AG08396 (cell line): ENCODE data around the gene MBD2.

ENCODE experiments used
- DNase-seq: peaks from one replicate; pipeline ENCODE4 v3.0.0; 2012; ENCODE audit warnings: low spot score, mixed read lengths

MBD2 gene

DNA sequence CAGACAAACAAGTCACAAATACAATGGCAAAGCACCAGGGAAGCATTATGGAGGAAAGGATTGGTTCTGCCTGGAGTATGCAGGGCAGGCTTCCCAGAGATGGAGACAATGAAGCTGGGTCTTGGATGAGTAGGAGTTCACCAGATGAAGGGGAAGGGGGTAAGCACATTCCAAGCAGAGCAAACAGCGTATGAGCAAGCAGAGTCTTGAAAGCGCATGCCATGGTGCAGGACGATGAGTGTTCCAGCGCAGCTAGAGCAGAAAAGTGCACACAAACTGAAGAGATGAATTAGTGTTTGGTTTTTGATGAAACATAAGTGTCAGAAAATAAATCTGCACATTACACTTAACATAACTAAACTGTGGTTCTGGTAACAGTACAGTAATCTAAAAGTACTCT is 21.6 kb downstream of the MBD2 start:
- no peak for DNase-seq

DNA sequence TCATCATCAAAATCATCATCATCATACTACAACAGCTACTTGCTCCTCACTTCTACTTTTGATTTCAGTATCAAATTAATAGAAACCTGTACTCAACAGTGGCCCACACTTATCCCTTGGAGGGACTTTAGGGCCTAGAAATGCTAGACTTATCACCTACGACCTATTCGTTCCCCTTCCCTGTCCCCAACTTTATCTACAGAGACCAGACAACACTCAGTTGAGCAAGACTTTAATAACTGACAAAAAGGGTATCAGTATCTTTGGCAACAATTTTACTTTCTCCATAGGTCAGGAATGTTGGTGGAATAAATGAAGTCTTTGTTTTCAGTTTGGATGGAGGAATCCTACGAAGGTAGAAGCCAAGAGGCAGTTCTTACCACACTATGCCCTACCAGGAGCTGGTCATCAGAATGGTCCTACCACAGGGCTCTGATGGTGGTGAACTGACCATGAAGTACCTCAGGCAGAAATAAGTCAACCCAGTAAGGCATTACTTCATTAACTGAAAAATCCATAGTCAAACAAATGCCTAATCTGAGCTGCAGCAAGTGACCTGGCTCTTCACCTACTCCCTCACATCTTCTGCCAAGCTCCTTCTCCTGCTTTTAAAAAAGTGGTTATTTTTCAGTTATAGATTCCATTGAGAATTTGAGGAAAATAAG is 26.6 kb downstream of the MBD2 start:
- no peak for DNase-seq

DNA sequence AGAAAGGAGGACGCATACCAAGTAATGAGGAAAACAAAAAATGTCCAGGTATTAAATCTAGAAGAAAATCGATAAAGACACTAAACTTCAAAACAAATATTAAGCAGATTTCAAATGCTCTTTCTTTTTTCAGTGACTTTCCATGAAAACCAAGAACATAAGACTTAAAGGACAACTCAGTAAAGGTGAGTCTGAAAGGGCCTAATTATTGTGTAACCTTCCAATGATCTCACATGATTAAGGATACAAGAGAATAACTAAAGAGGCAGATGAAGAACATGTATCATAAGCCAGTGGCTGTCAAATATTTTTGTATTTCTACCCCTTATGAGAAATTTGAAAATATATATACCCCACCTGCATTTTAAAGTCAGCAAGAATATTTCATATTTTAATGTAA is 30.7 kb downstream of the MBD2 start:
- no peak for DNase-seq

GRCh38 chr18:54192900-54193299 is 31.6 kb downstream of the MBD2 start:
- DNase-seq = no peak

- DNase-seq = no peak
These were observed 32.1 kb downstream of the MBD2 start for GRCh38 chr18:54192415-54192814.

- no peak for DNase-seq
These were observed 33.1 kb downstream of the MBD2 start for GRCh38 chr18:54191352-54191751.

DNA sequence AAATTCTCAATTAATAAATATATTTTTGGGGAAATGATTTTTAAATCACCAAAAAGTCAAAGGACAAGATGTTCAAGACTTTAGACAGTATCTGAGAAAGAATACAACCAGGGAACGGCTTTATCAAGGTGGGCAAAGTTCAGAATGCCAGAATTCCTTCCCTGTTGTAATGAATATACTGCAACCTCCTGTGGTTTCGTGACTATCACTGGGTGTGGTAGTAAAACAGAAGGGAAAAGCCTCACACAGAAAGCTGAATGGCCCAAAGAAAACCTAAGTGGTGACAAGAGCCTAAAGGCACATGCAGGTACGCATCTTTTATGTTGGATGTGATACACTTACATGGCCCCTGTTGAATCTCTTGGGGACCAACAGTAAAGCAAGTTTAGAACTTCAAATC is 37.1 kb downstream of the MBD2 start:
- DNase-seq = no peak

DNA sequence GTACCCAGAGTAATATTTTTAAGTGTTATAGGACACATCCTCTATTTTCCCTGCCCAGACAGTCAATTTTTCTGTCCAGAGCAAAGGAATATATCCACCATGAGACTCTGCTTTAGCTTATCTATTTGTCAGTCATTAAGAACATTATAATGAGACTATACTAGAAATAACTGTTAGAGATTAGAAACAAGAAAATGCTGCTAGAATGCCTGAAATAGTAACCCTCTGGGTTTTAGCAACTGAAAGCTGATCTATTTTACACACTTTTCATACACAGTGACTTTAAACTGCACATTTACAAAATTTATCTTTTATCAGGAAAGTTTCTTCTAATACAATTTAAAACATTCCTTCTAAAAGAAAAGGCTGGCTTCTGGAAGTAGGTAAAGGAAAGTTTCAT is 39.6 kb downstream of the MBD2 start:
- DNase-seq = no peak

DNA sequence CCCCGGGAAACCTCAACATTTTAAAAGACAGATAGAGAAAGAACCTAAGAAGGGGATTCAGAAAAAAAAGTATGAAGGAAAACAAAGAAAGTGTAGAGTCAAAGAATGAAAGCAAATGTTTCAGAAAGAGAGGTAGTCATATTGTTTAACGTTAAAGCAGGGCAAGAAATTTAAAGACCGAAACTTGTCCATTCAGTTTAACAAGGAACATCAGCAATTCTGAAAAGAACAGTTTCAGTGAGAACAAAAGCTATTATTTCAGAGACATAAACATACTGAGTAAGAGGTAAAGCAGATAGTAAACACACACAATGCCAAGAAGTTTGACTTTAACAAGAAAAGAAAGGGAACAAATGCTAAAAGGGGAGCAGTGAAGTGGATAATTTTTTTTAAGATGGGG is 41.1 kb downstream of the MBD2 start:
- DNase-seq = no peak

GRCh38 chr18:54181856-54182602 is 42.4 kb downstream of the MBD2 start:
- DNase-seq = no peak

DNA sequence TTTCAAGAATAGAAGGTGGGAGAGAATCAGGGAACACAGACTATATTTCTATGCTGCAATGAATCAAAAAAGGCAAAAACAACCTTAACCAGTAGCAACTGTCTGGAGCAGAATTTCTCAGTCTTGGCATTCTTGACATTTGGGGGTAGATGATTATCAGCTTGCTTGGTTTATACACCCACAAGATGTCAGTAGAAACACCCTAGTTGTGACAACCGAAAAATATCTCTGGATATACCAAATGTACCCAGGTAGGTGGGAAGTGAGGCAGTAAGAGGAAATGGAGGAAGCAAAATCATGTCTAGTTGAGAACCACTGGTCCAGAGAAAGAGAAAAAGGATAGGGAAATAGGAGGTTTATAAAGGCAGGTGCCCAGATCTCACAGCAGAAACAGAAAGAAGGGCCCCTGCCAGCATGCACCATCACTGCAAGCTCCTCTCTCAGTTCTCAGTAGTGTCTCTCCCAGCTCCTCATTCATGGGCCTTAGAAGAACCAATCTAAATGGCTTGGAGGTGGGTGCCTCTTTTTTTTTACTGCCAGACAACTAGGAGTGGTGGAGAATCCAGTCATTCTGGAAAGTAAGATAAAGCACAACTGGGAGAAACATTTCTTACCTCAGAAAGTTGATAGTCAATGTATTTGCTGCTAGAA is 50.4 kb downstream of the MBD2 start:
- DNase-seq = no peak

DNA sequence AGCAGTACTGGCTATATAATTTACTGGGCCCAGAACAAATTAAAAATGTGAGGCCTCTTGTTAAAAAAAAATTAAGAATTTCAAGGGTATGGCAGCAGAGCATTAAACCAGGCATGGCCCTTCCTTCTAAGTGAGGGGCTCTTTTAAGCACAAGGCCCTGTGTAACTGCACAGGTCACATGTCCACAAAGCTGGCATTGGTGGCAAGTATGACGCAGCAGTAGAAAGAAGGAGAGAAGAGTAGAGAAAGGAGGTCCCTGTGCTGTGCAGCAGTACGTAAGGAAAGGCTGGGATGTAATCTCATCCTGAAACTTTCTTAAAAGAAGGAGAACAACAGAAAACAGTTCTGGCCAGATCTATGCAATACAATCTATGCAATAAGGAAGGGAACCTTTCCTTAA is 51.2 kb downstream of the MBD2 start:
- no peak for DNase-seq

GRCh38 chr18:54169431-54170403 is 54.8 kb downstream of the MBD2 start:
- DNase-seq = no peak

DNA sequence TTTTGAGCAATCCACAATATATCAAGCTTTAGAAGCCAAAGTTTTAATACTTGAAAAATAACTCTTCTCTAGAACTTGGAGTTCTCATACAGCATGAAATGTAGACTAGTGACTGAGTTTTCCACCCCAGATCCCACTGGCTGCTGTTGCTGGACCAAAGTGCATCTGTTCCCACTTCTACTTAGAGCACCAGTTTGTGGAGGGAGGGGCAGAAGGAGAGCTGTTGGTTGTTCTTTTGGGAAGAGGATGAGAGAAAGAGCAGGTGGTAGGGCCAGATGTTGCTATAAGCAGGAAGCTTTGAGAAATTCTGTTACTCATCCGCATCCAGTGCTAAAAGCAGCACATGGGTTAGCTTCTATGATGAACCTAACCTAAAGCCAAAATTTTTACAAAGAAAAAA is 59.0 kb downstream of the MBD2 start:
- no peak for DNase-seq

DNA sequence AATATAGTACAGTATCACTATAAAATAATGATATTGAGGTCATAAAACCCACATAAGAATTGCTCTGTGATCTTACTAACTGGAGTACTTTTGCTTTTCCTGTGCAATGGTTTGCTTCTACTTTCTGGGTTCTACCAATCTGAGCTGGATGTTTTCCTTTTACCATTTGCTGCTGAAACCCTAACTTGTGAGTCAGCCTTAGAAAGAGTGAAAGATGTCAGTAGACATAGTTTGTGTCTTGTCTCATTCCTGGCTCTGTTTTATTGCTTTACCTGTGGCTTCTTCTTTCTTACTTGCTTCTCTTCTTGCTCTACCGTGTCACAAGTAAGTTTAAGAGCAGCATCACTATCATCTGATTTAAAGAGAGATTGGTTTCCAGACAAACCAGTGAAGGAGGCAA is 61.0 kb downstream of the MBD2 start:
- no peak for DNase-seq

- DNase-seq = peak; percentile 40
These were observed 62.0 kb downstream of the MBD2 start for GRCh38 chr18:54162431-54162830.

DNA sequence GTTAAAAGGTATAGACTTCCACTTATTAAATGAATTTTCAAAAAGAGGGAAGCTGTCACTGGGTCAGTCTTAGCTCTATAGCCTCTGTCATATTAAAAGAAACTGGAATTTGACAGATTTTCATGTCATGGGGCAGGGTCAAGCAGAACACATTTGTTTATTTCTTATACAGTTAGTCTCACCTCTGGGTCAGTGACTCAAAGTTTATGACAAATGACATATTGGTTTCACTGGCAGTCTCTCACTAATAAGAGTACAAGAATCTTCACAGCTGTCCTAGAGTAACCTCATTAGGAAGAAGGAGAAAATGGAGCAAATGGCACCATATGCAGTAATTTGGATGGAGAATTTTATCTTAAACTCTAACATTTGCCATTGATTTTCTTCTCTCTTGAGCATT is 63.2 kb downstream of the MBD2 start:
- DNase-seq = no peak

DNA sequence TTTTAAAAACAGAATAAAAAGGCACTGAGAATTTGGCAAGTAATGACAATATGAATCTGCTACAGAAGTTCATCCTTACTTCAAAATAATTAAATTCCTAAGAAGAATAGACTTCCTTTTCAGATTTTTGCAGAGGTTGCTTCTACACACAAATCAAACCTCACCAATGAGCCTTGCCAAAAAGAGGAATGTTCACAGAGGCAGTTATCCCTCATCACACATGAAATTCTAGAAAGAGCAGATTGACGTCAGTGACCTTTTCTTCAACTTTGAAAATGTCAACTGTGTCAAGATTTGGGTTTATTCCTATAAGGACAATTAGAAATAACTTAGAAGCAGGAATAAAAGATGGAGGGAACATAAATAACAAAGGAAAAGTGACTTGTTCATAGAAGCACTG is 64.6 kb downstream of the MBD2 start:
- no peak for DNase-seq

DNA sequence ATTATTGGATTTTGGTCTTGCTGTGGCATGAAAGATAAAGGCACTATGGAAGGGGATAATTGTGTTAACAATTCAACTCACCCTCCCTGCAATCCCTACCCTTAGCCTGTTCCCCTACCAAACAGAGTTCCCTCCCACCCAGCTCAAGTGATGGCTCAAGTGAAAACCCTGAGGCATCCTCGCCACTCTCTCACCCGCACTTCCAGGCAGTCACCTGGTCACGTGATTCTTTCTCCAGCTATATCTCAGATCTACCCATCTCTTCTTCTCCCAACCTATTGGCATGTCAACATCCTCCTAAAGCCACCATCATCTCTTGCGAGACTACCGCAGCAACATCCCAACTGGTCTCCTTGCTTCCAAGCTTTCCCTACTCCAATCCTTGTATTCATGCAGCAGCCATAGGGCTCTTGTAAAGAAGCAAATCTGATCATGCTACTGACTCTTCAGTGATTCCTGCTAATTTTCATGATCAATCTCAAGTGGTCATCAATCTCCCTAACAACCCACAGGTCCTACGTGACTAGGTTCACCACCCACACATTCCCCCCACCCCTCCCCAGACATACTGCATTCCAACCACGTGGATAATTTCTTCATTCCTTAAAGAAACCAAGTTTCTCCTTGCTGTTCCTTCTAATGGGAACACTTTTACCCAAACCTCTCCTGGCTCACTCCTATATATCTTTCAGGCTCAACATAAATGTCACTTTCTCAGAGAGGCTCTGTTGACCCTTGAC is 66.7 kb downstream of the MBD2 start:
- no peak for DNase-seq

- no peak for DNase-seq
These were observed 69.1 kb downstream of the MBD2 start for GRCh38 chr18:54155412-54155811.

- DNase-seq = no peak
These were observed 70.2 kb downstream of the MBD2 start for GRCh38 chr18:54154231-54154630.

- DNase-seq = no peak
These were observed 73.1 kb downstream of the MBD2 start for GRCh38 chr18:54151376-54151775.
